Suprapubic skin (tissue), 4 donors: ENCODE results near the gene COL9A1. TPM values are rescaled to one million over a fixed set of nuclear protein-coding genes. Genes with fewer than 3 reads are reported as not detected.

Experiments
- DNase-seq, 2 donors: peaks; one replicate each; pipeline ENCODE4 v3.0.0-alpha.2; 2019; ENCODE audit warnings: low spot score in 2 of 2
- H3K27ac ChIP-seq: fragments of 200-600 bp; sonication (generic); one replicate; pipeline ENCODE4 v1.5.1; 2019
- H3K27me3 ChIP-seq: fragments of 200-600 bp; sonication (generic); one replicate; pipeline ENCODE4 v1.5.1; 2019
- H3K36me3 ChIP-seq: fragments of 200-600 bp; sonication (generic); one replicate; pipeline ENCODE4 v1.5.1; 2019
- H3K4me1 ChIP-seq: fragments of 200-600 bp; sonication (generic); one replicate; pipeline ENCODE4 v1.5.1; 2019
- H3K4me3 ChIP-seq: fragments of 200-600 bp; sonication (generic); one replicate; pipeline ENCODE4 v1.5.1; 2019; ENCODE audit warnings: mild to moderate bottlenecking
- H3K9me3 ChIP-seq: fragments of 200-600 bp; sonication (generic); one replicate; pipeline ENCODE4 v1.5.1; 2019
- CTCF ChIP-seq, 2 donors: fragments of 200-600 bp in 1 of 2; fragments of 450-650 bp in 1 of 2; sonication (generic) in 1 of 2; IDR thresholded peaks; one replicate each; pipeline ENCODE4 v1.5.1; 2016 to 2019; ENCODE audit warnings: antibody characterized with exemption in 2 of 2, mild to moderate bottlenecking in 1 of 2, moderate library complexity in 1 of 2
- EP300 ChIP-seq: sonication (generic); formaldehyde crosslinking; IDR thresholded peaks from one replicate; pipeline ENCODE4 v1.6.1; 2017; ENCODE audit warnings: antibody characterized with exemption
- POLR2A ChIP-seq, 2 donors: fragments of 450-650 bp; IDR thresholded peaks; one replicate each; pipeline ENCODE4 v1.6.1; 2017; ENCODE audit warnings: antibody characterized with exemption in 2 of 2, mild to moderate bottlenecking in 2 of 2, moderate library complexity in 2 of 2
- POLR2AphosphoS5 ChIP-seq, 3 donors: sonication (generic); formaldehyde crosslinking; IDR thresholded peaks; one replicate each; pipeline ENCODE4 v1.6.1; 2017; ENCODE audit warnings: antibody characterized with exemption in 3 of 3
- WGBS: methylation state at CpG from one replicate; pipeline ENCODE4 v1.1.5; 2018; 5-methylcytosine and 5-hydroxymethylcytosine counted together
- total RNA-seq, 4 donors: library from RNA; depleted of rRNA; stranded (reverse); fragments of >200 nt; gene quantifications; one replicate each; pipeline ENCODE4 v1.1.0, GENCODE V29; 2016

COL9A1 gene
- total RNA-seq, 4 donors from 2014 or later: not detected

- DNase-seq: no peak
- H3K36me3 ChIP-seq: no peaks in the 10 kb centered on the region
- WGBS: 87% methylated on average over 4 of the region's 4 CpGs
- H3K27me3 ChIP-seq: no peaks in the 10 kb centered on the region
- H3K4me3 ChIP-seq: no peak overlapping the region
- H3K27ac ChIP-seq: no peak overlapping the region
- TF ChIP-seq POLR2A (IDR thresholded peaks at IDR 0.05) (no peak), CTCF (IDR thresholded peaks at IDR 0.05) (no peak), POLR2AphosphoS5 (IDR thresholded peaks at IDR 0.05) (no peak), EP300 (no peak)
- no peaks in the 10 kb centered on the region for H3K4me1 ChIP-seq
- no peaks in the 10 kb centered on the region for H3K9me3 ChIP-seq
These were observed 87.3 kb downstream of the COL9A1 start for GRCh38 chr6:70215460-70216108.

- WGBS: 64% methylated on average over 2 of the region's 2 CpGs
- no peaks in the 10 kb centered on the region for H3K9me3 ChIP-seq
- no peak overlapping the region for H3K4me3 ChIP-seq
- TF ChIP-seq EP300 (no peak), POLR2AphosphoS5 (IDR thresholded peaks at IDR 0.05) (no peak), POLR2A (IDR thresholded peaks at IDR 0.05) (no peak), CTCF (IDR thresholded peaks at IDR 0.05) (no peak)
- no peaks in the 10 kb centered on the region for H3K4me1 ChIP-seq
- DNase-seq: no peak
- H3K27me3 ChIP-seq: no peaks in the 10 kb centered on the region
- H3K36me3 ChIP-seq: no peaks in the 10 kb centered on the region
- H3K27ac ChIP-seq: no peak overlapping the region
These were observed 92.4 kb downstream of the COL9A1 start for GRCh38 chr6:70210462-70210861.

GRCh38 chr6:70208235-70208790, 94.6 kb downstream of the COL9A1 start:
- H3K9me3 ChIP-seq: no peaks in the 10 kb centered on the region
- no peak overlapping the region for H3K4me3 ChIP-seq
- H3K27me3 ChIP-seq: no peaks in the 10 kb centered on the region
- no peaks in the 10 kb centered on the region for H3K4me1 ChIP-seq
- 89% methylated on average over 1 of the region's 1 CpG for WGBS
- DNase-seq: no peak
- TF ChIP-seq POLR2AphosphoS5 (IDR thresholded peaks at IDR 0.05): no peak
- no peak for TF ChIP-seq CTCF (IDR thresholded peaks at IDR 0.05)
- TF ChIP-seq POLR2A (IDR thresholded peaks at IDR 0.05): no peak
- no peak for TF ChIP-seq EP300
- H3K36me3 ChIP-seq: no peaks in the 10 kb centered on the region
- no peak overlapping the region for H3K27ac ChIP-seq

GRCh38 chr6:70198785-70199184, 104.1 kb downstream of the COL9A1 start:
- no peak overlapping the region for H3K4me3 ChIP-seq
- H3K27ac ChIP-seq: no peak overlapping the region
- 70% methylated on average over 2 of the region's 2 CpGs for WGBS
- no peaks in the 10 kb centered on the region for H3K4me1 ChIP-seq
- no peaks in the 10 kb centered on the region for H3K36me3 ChIP-seq
- H3K9me3 ChIP-seq: no peaks in the 10 kb centered on the region
- TF ChIP-seq POLR2A (IDR thresholded peaks at IDR 0.05) (no peak), CTCF (IDR thresholded peaks at IDR 0.05) (no peak), EP300 (no peak), POLR2AphosphoS5 (IDR thresholded peaks at IDR 0.05) (no peak)
- no peak for DNase-seq
- H3K27me3 ChIP-seq: no peaks in the 10 kb centered on the region

- Histone ChIP-seq H3K27me3 (peaks cover 4% of the 10 kb centered on the region), H3K27ac (no peak overlapping the region), H3K9me3 (no peaks in the 10 kb centered on the region), H3K4me3 (no peak overlapping the region), H3K4me1 (no peaks in the 10 kb centered on the region), H3K36me3 (no peaks in the 10 kb centered on the region)
- DNase-seq: no peak
- no peak for TF ChIP-seq POLR2A (IDR thresholded peaks at IDR 0.05)
- TF ChIP-seq EP300: no peak
- no peak for TF ChIP-seq POLR2AphosphoS5 (IDR thresholded peaks at IDR 0.05)
- TF ChIP-seq CTCF (IDR thresholded peaks at IDR 0.05): no peak
- WGBS: 79% methylated on average over 2 of the region's 2 CpGs
These were observed 106.4 kb downstream of the COL9A1 start for GRCh38 chr6:70196531-70196930.
